Liver (tissue), 9 donors: ENCODE measurements around the gene FBXO10. TPM values are rescaled to one million over a fixed set of nuclear protein-coding genes. Genes with fewer than 3 reads are reported as not detected.

ENCODE experiments used
- DNase-seq: peaks from one replicate; pipeline ENCODE4 v3.0.0-alpha.2; 2017; ENCODE audit warnings: low spot score
- H3K27ac ChIP-seq, 2 donors: one replicate each; pipeline ENCODE4 v1.7.0; 2013; ENCODE audit warnings: inconsistent platforms in 2 of 2, low read length in 2 of 2, control low read depth in 1 of 2, low read depth in 1 of 2, mild to moderate bottlenecking in 1 of 2
- H3K27me3 ChIP-seq, 4 donors: one replicate each; pipeline versions ENCODE4 v1.6.1 to v1.7.0; 2013; ENCODE audit warnings: low read length in 3 of 4, inconsistent platforms in 1 of 4, mild to moderate bottlenecking in 1 of 4, moderate library complexity in 1 of 4; ENCODE audit not compliant: control insufficient read depth in 4 of 4, insufficient read depth in 4 of 4
- H3K36me3 ChIP-seq, 4 donors: one replicate each; pipeline versions ENCODE4 v1.6.1 to v1.7.0; 2013; ENCODE audit warnings: low read length in 3 of 4, mild to moderate bottlenecking in 3 of 4, low read depth in 1 of 4, moderate library complexity in 1 of 4; ENCODE audit not compliant: control insufficient read depth in 4 of 4, insufficient read depth in 3 of 4
- H3K4me1 ChIP-seq, 4 donors: one replicate each; pipeline versions ENCODE4 v1.6.1 to v1.7.0; 2013; ENCODE audit warnings: low read length in 3 of 4, mild to moderate bottlenecking in 3 of 4, moderate library complexity in 1 of 4; ENCODE audit not compliant: control insufficient read depth in 4 of 4, insufficient read depth in 4 of 4
- H3K4me3 ChIP-seq, 3 donors: one replicate each; pipeline versions ENCODE4 v1.6.1 to v1.7.0; 2013; ENCODE audit warnings: low read length in 3 of 3, control low read depth in 1 of 3, low read depth in 1 of 3, mild to moderate bottlenecking in 1 of 3
- H3K9ac ChIP-seq, 2 donors: one replicate each; pipeline ENCODE4 v1.7.0; 2013; ENCODE audit warnings: low read length in 2 of 2, mild to moderate bottlenecking in 2 of 2, moderate library complexity in 2 of 2, control low read depth in 1 of 2, low read depth in 1 of 2
- H3K9me3 ChIP-seq, 4 donors: one replicate each; pipeline versions ENCODE4 v1.6.1 to v1.7.0; 2013; ENCODE audit warnings: low read length in 3 of 4; ENCODE audit not compliant: control insufficient read depth in 4 of 4
- ATF3 ChIP-seq: IDR thresholded peaks from 2 replicates; pipeline ENCODE4 v1.6.1; 2016; ENCODE audit warnings: antibody characterized with exemption
- EGR1 ChIP-seq, 2 donors: IDR thresholded peaks; 2 replicates each; pipeline ENCODE4 v1.6.1; 2016 to 2018; ENCODE audit warnings: antibody characterized with exemption in 2 of 2, low read depth in 2 of 2
- FOXA2 ChIP-seq: IDR thresholded peaks from 2 replicates; pipeline ENCODE4 v1.6.1; 2016; ENCODE audit warnings: antibody characterized with exemption
- GABPA ChIP-seq, 2 donors: IDR thresholded peaks in 1 of 2; conservative IDR thresholded peaks in 1 of 2; 2 replicates each; pipeline ENCODE4 v1.6.1; 2016; ENCODE audit warnings: antibody characterized with exemption in 2 of 2, mild to moderate bottlenecking in 1 of 2, moderate library complexity in 1 of 2
- HNF4A ChIP-seq, 2 donors: conservative IDR thresholded peaks; 2 replicates each; pipeline ENCODE4 v1.6.1; 2016; ENCODE audit warnings: antibody characterized with exemption in 2 of 2, mild to moderate bottlenecking in 2 of 2
- HNF4G ChIP-seq: IDR thresholded peaks from 2 replicates; pipeline ENCODE4 v1.6.1; 2016; ENCODE audit warnings: antibody characterized with exemption
- MAX ChIP-seq: IDR thresholded peaks from 2 replicates; pipeline ENCODE4 v1.6.1; 2016; ENCODE audit warnings: antibody characterized with exemption
- RAD21 ChIP-seq, 2 donors: IDR thresholded peaks; 2 replicates each; pipeline ENCODE4 v1.6.1; 2016; ENCODE audit warnings: antibody characterized with exemption in 2 of 2, mild to moderate bottlenecking in 2 of 2
- REST ChIP-seq: IDR thresholded peaks from 2 replicates; pipeline ENCODE4 v1.6.1; 2016; ENCODE audit warnings: antibody characterized with exemption, mild to moderate bottlenecking
- RXRA ChIP-seq, 2 donors: IDR thresholded peaks; 2 replicates each; pipeline ENCODE4 v1.6.1; 2017 to 2018; ENCODE audit warnings: antibody characterized with exemption in 2 of 2, mild to moderate bottlenecking in 1 of 2
- SP1 ChIP-seq: IDR thresholded peaks from 2 replicates; pipeline ENCODE4 v1.6.1; 2018; ENCODE audit warnings: antibody characterized with exemption, mild to moderate bottlenecking
- TAF1 ChIP-seq: conservative IDR thresholded peaks from 2 replicates; pipeline ENCODE4 v1.6.1; 2016; ENCODE audit warnings: antibody characterized with exemption, mild to moderate bottlenecking
- YY1 ChIP-seq: IDR thresholded peaks from 2 replicates; pipeline ENCODE4 v1.6.1; 2016; ENCODE audit warnings: antibody characterized with exemption, mild to moderate bottlenecking
- WGBS: extraction: QIAGEN DNeasy Blood & Tissue Kit; methylation state at CpG from one replicate; pipeline ENCODE4 v1.1.7; 2013; 5-methylcytosine and 5-hydroxymethylcytosine counted together
- polyA plus RNA-seq, 2 donors: library from polyadenylated mRNA; stranded (reverse) in 1 of 2; unstranded in 1 of 2; fragments of 200-250 nt in 1 of 2; fragments of >200 nt in 1 of 2; fragmentation: Nextera tagmentation in 1 of 2; extraction: Ambion mirVana in 1 of 2; gene quantifications; one replicate each; pipeline versions ENCODE4 v1.2.1 to v1.2.3, GENCODE V29; 2013 to 2015
- total RNA-seq, 2 donors: library from RNA; depleted of rRNA; stranded (reverse); fragments of >200 nt; gene quantifications; one replicate each; pipeline ENCODE4 v1.2.3, GENCODE V29; 2014
- donor health status: healthy.
- donor health status: healthy.
- donor health status: healthy.
- donor health status: healthy.
- donor health status: healthy.

The FBXO10 gene
- total and polyA plus RNA-seq, 4 donors, result 1.3 to 5.5 (median 4.1) TPM

- peak overlapping the region; percentile 58 to 90 for H3K27ac ChIP-seq
- peaks cover 11 to 30% (median 22%) of the 10 kb centered on the region in 4 donors for H3K4me1 ChIP-seq
- no peaks in the 10 kb centered on the region for H3K9me3 ChIP-seq
- H3K4me3 ChIP-seq, result peak overlapping the region; percentile 85 to 99 (median 91)
- H3K27me3 ChIP-seq, result no peaks in the 10 kb centered on the region
- peaks cover 2 to 21% (median 14%) of the 10 kb centered on the region in 4 donors for H3K36me3 ChIP-seq
- WGBS, result 3% methylated on average over 7 of the region's 7 CpGs
- peak overlapping the region; percentile 79 to 80 for H3K9ac ChIP-seq
- TF ChIP-seq SP1, result no peak
- TF ChIP-seq MAX, result no peak
- no peak for TF ChIP-seq RXRA (IDR thresholded peaks at IDR 0.05)
- no peak for TF ChIP-seq TAF1
- no peak for TF ChIP-seq ATF3
- TF ChIP-seq YY1, result no peak
- TF ChIP-seq REST, result no peak
- no peak for TF ChIP-seq GABPA (IDR thresholded peaks at IDR 0.05 in 1 of 2, conservative IDR thresholded peaks at IDR 0.05 in 1 of 2)
- no peak for TF ChIP-seq HNF4G
- no peak for DNase-seq
Observed at GRCh38 chr9:37486256-37486615, 89.9 kb downstream of the FBXO10 start.

- Histone ChIP-seq H3K4me1 (peaks cover 11 to 30% (median 22%) of the 10 kb centered on the region in 4 donors), H3K27ac (peak within 1 kb of the TSS; percentile 58 to 90), H3K9ac (peak within 1 kb of the TSS; percentile 79 to 80), H3K9me3 (no peaks in the 10 kb centered on the region), H3K4me3 (peak within 1 kb of the TSS; percentile 85 to 99 (median 91)), H3K27me3 (no peaks in the 10 kb centered on the region), H3K36me3 (peaks cover 2 to 16% (median 11%) of the 10 kb centered on the region in 4 donors)
- peak; percentile 97 for DNase-seq
- 2% methylated on average over 56 of the region's 56 CpGs for WGBS
- TF ChIP-seq RAD21 (IDR thresholded peaks at IDR 0.05), result peak in 1 of 2 donors; percentile 6
- TF ChIP-seq EGR1 (IDR thresholded peaks at IDR 0.05; ENCODE audit: low read depth in 2 of 2), result peak in 1 of 2 donors; percentile 50
- TF ChIP-seq REST, result peak; percentile 30
- no peak for TF ChIP-seq ATF3
- TF ChIP-seq SP1, result peak; percentile 80
- TF ChIP-seq HNF4G, result no peak
- TF ChIP-seq MAX, result peak; percentile 56
- peak in 1 of 2 donors; percentile 26 for TF ChIP-seq RXRA (IDR thresholded peaks at IDR 0.05)
- TF ChIP-seq HNF4A (conservative IDR thresholded peaks at IDR 0.05), result peak; percentile 43 to 69
- TF ChIP-seq GABPA (IDR thresholded peaks at IDR 0.05 in 1 of 2, conservative IDR thresholded peaks at IDR 0.05 in 1 of 2), result peak in 1 of 2 donors; percentile 66
- TF ChIP-seq TAF1, result peak; percentile 69
- no peak for TF ChIP-seq FOXA2
Observed at GRCh38 chr9:37485389-37486255, 90.6 kb downstream of the FBXO10 start, which contains the start of gene POLR1E. TSS of gene POLR1E (plus strand) at chr9:37485948. CDS start at chr9:37486048, 100 bp downstream.
